Ectodermal cell (in vitro differentiated cells): ENCODE results near the gene PARD3B.

Experiments
- H3K27ac ChIP-seq: 2 replicates; pipeline ENCODE4 v1.7.0; 2013; ENCODE audit warnings: mild to moderate bottlenecking, low read depth, low read length; ENCODE audit not compliant: insufficient read depth, poor library complexity, severe bottlenecking
- H3K27me3 ChIP-seq: 2 replicates; pipeline ENCODE4 v1.7.0; 2013; ENCODE audit warnings: mild to moderate bottlenecking, low read length; ENCODE audit not compliant: insufficient read depth, control insufficient read depth, poor library complexity, severe bottlenecking
- H3K36me3 ChIP-seq: one replicate; pipeline ENCODE4 v1.7.0; 2013; ENCODE audit warnings: low read length; ENCODE audit not compliant: control insufficient read depth, insufficient read depth
- H3K4me1 ChIP-seq: one replicate; pipeline ENCODE4 v1.7.0; 2013; ENCODE audit warnings: low read length; ENCODE audit not compliant: control insufficient read depth, insufficient read depth
- H3K4me3 ChIP-seq: 2 replicates; pipeline ENCODE4 v1.7.0; 2013; ENCODE audit warnings: low read depth, low read length, control low read depth; ENCODE audit not compliant: insufficient read depth
- H3K9me3 ChIP-seq: 2 replicates; pipeline ENCODE4 v1.7.0; 2013; ENCODE audit warnings: mild to moderate bottlenecking, low read length, moderate library complexity; ENCODE audit not compliant: control insufficient read depth
- WGBS, 2 experiments: methylation state at CpG; one replicate each; pipeline ENCODE4 v1.1.7; 2013; ENCODE audit warnings: missing lambda C conversion rate in 2 of 2; 5-methylcytosine and 5-hydroxymethylcytosine counted together

PARD3B gene

DNA sequence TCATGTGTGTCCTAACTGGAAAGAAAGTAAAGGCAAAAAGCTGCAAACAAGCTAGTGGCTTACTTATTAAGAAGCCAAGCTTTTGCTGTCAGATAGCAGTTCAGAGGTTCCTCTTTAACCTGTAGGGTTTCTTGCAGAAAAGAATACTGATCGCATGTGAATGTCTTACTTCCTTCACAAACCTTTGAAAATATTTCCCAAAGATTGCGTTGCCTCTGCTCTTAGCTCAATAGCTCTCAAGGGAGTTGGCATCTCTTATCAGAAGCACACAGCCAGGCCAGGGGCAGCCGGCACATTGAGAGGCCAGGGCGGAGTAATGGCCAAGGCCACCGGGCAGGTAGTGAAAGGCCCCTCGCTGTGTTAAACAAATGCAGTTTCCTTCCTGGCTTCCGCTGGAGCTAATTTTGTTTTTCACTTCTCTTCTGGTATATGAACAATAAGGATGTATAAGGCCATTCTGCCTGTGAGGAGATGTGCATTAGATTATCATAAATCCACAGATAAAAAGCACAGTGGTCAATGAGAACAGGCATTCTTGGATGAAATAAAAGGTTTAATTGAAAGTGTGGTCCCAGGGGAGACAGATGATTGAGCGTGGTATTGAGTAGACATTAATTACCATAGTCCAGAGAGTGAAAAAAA, 594.7 kb downstream of the PARD3B start:
- Histone ChIP-seq H3K27me3 (no peaks in the 10 kb centered on the region), H3K27ac (no peak overlapping the region), H3K9me3 (no peaks in the 10 kb centered on the region), H3K36me3 (no peaks in the 10 kb centered on the region), H3K4me3 (no peak overlapping the region), H3K4me1 (no peaks in the 10 kb centered on the region)
- WGBS, 2 experiments = 5 to 11% methylated on average over 8 of the region's 8 CpGs

- H3K4me3 ChIP-seq = no peak overlapping the region
Measured at GRCh38 chr2:205141381-205141780, 596.1 kb downstream of the PARD3B start.

DNA sequence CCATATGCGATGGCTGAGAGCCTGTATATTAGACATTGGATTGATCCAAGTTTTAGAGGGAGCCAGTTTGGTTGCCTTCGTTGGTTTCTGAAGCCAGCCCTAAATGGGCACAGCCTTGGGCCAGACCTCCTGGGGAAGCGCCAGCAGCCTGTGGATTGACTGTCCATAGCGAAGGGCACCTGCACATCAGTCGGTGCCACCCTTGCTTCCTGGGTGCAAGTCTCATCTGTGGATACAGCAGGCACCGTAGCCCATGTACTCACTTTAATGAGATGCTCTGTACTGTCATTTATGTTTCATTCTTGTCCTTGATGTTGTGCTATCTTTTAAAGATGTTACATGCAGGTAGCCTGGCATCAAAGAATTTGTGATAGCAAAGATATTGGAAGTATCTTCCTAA, 600.6 kb downstream of the PARD3B start:
- no peaks in the 10 kb centered on the region for H3K36me3 ChIP-seq
- no peaks in the 10 kb centered on the region for H3K4me1 ChIP-seq
- H3K27ac ChIP-seq = no peak overlapping the region
- no peaks in the 10 kb centered on the region for H3K27me3 ChIP-seq
- H3K9me3 ChIP-seq = no peaks in the 10 kb centered on the region
- no peak overlapping the region for H3K4me3 ChIP-seq
- WGBS, 2 experiments = 95% methylated on average over 6 of the region's 6 CpGs

More at GRCh38 chr2:205141381-205141780, 596.1 kb downstream of the PARD3B start:
- Histone ChIP-seq H3K27me3 (no peaks in the 10 kb centered on the region), H3K27ac (no peak overlapping the region), H3K4me1 (no peaks in the 10 kb centered on the region), H3K36me3 (no peaks in the 10 kb centered on the region), H3K9me3 (no peaks in the 10 kb centered on the region)
- 80 to 100% methylated on average over 1 of the region's 1 CpG for WGBS, 2 experiments

- Histone ChIP-seq H3K9me3 (no peaks in the 10 kb centered on the region), H3K4me1 (no peaks in the 10 kb centered on the region), H3K36me3 (no peaks in the 10 kb centered on the region), H3K27me3 (no peaks in the 10 kb centered on the region), H3K27ac (no peak overlapping the region), H3K4me3 (no peak overlapping the region)
- WGBS, 2 experiments = 89 to 91% methylated on average over 2 of the region's 2 CpGs
Measured at GRCh38 chr2:205148755-205149154, 603.5 kb downstream of the PARD3B start.

DNA sequence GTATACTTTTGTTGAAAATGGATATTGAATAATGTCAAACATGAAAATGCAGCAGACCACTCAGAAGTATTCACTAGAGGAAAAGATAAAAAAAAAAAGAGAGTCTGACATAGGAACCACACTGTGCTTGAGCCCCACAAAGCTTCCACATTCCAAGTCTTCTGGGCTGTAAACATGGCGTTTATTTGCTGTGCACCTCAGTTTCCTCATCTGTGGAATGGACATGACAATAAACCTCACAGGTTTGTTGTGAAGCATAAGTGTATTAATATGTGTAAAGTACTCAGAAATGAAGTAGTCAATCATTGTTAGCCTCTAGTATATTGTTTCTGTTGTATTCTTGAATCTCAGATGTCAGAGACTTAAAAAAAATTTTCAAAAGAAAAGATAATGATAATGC, 611.2 kb downstream of the PARD3B start:
- WGBS, 2 experiments = 97 to 100% methylated on average over 1 of the region's 1 CpG
- Histone ChIP-seq H3K4me1 (no peaks in the 10 kb centered on the region), H3K27me3 (no peaks in the 10 kb centered on the region), H3K4me3 (no peak overlapping the region), H3K9me3 (no peaks in the 10 kb centered on the region), H3K27ac (no peak overlapping the region), H3K36me3 (no peaks in the 10 kb centered on the region)

GRCh38 chr2:205158404-205158803, 613.1 kb downstream of the PARD3B start:
- 85 to 89% methylated on average over 6 of the region's 6 CpGs for WGBS, 2 experiments

GRCh38 chr2:205161156-205161839, 616.0 kb downstream of the PARD3B start:
- Histone ChIP-seq H3K4me3 (no peak overlapping the region), H3K9me3 (no peaks in the 10 kb centered on the region), H3K4me1 (no peaks in the 10 kb centered on the region), H3K36me3 (no peaks in the 10 kb centered on the region), H3K27me3 (no peaks in the 10 kb centered on the region), H3K27ac (no peak overlapping the region)
- 83 to 85% methylated on average over 4 to 5 of the region's 5 CpGs for WGBS, 2 experiments

More at GRCh38 chr2:205158404-205158803, 613.1 kb downstream of the PARD3B start:
- Histone ChIP-seq H3K27me3 (no peaks in the 10 kb centered on the region), H3K9me3 (no peaks in the 10 kb centered on the region), H3K4me3 (no peak overlapping the region), H3K4me1 (no peaks in the 10 kb centered on the region), H3K36me3 (no peaks in the 10 kb centered on the region), H3K27ac (no peak overlapping the region)

- no peak overlapping the region for H3K27ac ChIP-seq
- H3K9me3 ChIP-seq = no peaks in the 10 kb centered on the region
- H3K27me3 ChIP-seq = no peaks in the 10 kb centered on the region
- no peaks in the 10 kb centered on the region for H3K4me1 ChIP-seq
- H3K4me3 ChIP-seq = no peak overlapping the region
- no peaks in the 10 kb centered on the region for H3K36me3 ChIP-seq
- 89 to 94% methylated on average over 2 of the region's 2 CpGs for WGBS, 2 experiments
Measured at GRCh38 chr2:205166745-205167144, 621.5 kb downstream of the PARD3B start.

GRCh38 chr2:205169012-205169411, 623.7 kb downstream of the PARD3B start:
- WGBS, 2 experiments = 94 to 100% methylated on average over 1 to 2 of the region's 2 CpGs
- no peak overlapping the region for H3K4me3 ChIP-seq
- H3K9me3 ChIP-seq = no peaks in the 10 kb centered on the region
- H3K36me3 ChIP-seq = no peaks in the 10 kb centered on the region
- no peak overlapping the region for H3K27ac ChIP-seq
- H3K27me3 ChIP-seq = no peaks in the 10 kb centered on the region
- H3K4me1 ChIP-seq = no peaks in the 10 kb centered on the region

- WGBS, 2 experiments = 93 to 95% methylated on average over 3 of the region's 3 CpGs
- Histone ChIP-seq H3K27me3 (no peaks in the 10 kb centered on the region), H3K4me3 (no peak overlapping the region), H3K27ac (no peak overlapping the region), H3K36me3 (no peaks in the 10 kb centered on the region), H3K9me3 (no peaks in the 10 kb centered on the region), H3K4me1 (no peaks in the 10 kb centered on the region)
Measured at GRCh38 chr2:205169464-205169863, 624.2 kb downstream of the PARD3B start.
